CD14-positive monocyte (primary cell): ENCODE measurements around the gene PET100. TPM values are rescaled to one million over a fixed set of nuclear protein-coding genes. Genes with fewer than 3 reads are reported as not detected.
A peak's percentile ranks its signal among the peaks of the same experiment; 100 is the strongest.

Experiments
- DNase-seq, 3 donors: peaks; one replicate each; pipeline ENCODE4 v3.0.0-alpha.2; 2011 to 2022
- H2AFZ ChIP-seq: 2 replicates; pipeline ENCODE4 v1.6.0; 2012; ENCODE audit warnings: mild to moderate bottlenecking, low read depth, low read length, inconsistent platforms; ENCODE audit not compliant: insufficient read depth, poor library complexity, severe bottlenecking
- H3K27ac ChIP-seq, 2 donors: 1 replicate in 1 of 2; 2 replicates in 1 of 2; pipeline ENCODE4 v1.5.1; 2012 to 2013; ENCODE audit warnings: low read length in 2 of 2, control low read depth in 1 of 2, inconsistent platforms in 1 of 2, low read depth in 1 of 2, mild to moderate bottlenecking in 1 of 2
- H3K27me3 ChIP-seq, 2 donors: one replicate each; pipeline versions ENCODE4 v1.6.0 to v1.6.1; 2011 to 2013; ENCODE audit warnings: low read length in 2 of 2; ENCODE audit not compliant: control insufficient read depth in 2 of 2, insufficient read depth in 2 of 2
- H3K36me3 ChIP-seq, 2 donors: replicated peaks in 1 of 2; 1 replicate in 1 of 2; 2 replicates in 1 of 2; pipeline versions ENCODE4 v1.5.1 to v1.6.1; 2012 to 2013; ENCODE audit warnings: low read length in 2 of 2, control low read depth in 1 of 2, inconsistent platforms in 1 of 2, mild to moderate bottlenecking in 1 of 2; ENCODE audit not compliant: insufficient read depth in 2 of 2, control insufficient read depth in 1 of 2
- H3K4me1 ChIP-seq, 2 donors: 1 replicate in 1 of 2; 2 replicates in 1 of 2; pipeline versions ENCODE4 v1.5.1 to v1.6.1; 2012 to 2013; ENCODE audit warnings: low read length in 2 of 2, control low read depth in 1 of 2, inconsistent platforms in 1 of 2, mild to moderate bottlenecking in 1 of 2, moderate library complexity in 1 of 2; ENCODE audit not compliant: insufficient read depth in 2 of 2, control insufficient read depth in 1 of 2
- H3K4me2 ChIP-seq: replicated peaks from 2 replicates; pipeline ENCODE3; 2012; ENCODE audit warnings: low read length, moderate library complexity, mild to moderate bottlenecking; ENCODE audit not compliant: poor library complexity, severe bottlenecking; ENCODE audit errors: extremely low read depth
- H3K4me3 ChIP-seq, 3 experiments: fragments of 200-600 bp in 1 of 3; sonication (generic) in 1 of 3; replicated peaks in 1 of 3; 1 replicate in 2 of 3; 2 replicates in 1 of 3; pipeline ENCODE4 v1.5.1; 2011 to 2013; ENCODE audit warnings: low read length in 3 of 3, mild to moderate bottlenecking in 3 of 3, control low read depth in 2 of 3, low read depth in 2 of 3, inconsistent platforms in 1 of 3, moderate library complexity in 1 of 3
- H3K79me2 ChIP-seq: 2 replicates; pipeline ENCODE4 v1.6.0; 2012; ENCODE audit warnings: mild to moderate bottlenecking, control low read depth, inconsistent platforms, low read length, moderate library complexity; ENCODE audit not compliant: insufficient read depth
- H3K9ac ChIP-seq: 2 replicates; pipeline ENCODE4 v1.6.0; 2017; ENCODE audit warnings: low read length, mild to moderate bottlenecking; ENCODE audit not compliant: insufficient read depth, poor library complexity, severe bottlenecking
- H3K9me3 ChIP-seq, 2 donors: replicated peaks in 1 of 2; 1 replicate in 1 of 2; 2 replicates in 1 of 2; pipeline versions ENCODE4 v1.5.1 to v1.6.1; 2012 to 2013; ENCODE audit warnings: low read length in 2 of 2, control low read depth in 1 of 2; ENCODE audit not compliant: control insufficient read depth in 1 of 2, insufficient read depth in 1 of 2
- H4K20me1 ChIP-seq: 2 replicates; pipeline ENCODE4 v1.6.0; 2012; ENCODE audit warnings: mild to moderate bottlenecking, low read length, control low read depth, moderate library complexity; ENCODE audit not compliant: insufficient read depth
- H3K27ac Mint-ChIP-seq, 7 donors: one replicate each; pipeline ENCODE4 v1.8.0; 2020; ENCODE audit warnings: mild to moderate bottlenecking in 7 of 7, mixed read lengths in 7 of 7, moderate library complexity in 6 of 7, inconsistent platforms in 2 of 7
- H3K27me3 Mint-ChIP-seq, 3 donors: one replicate each; pipeline ENCODE4 v1.8.0; 2021 to 2022; ENCODE audit warnings: low read depth in 3 of 3, mild to moderate bottlenecking in 3 of 3, mixed read lengths in 3 of 3, moderate library complexity in 3 of 3, inconsistent platforms in 1 of 3
- H3K36me3 Mint-ChIP-seq, 2 donors: one replicate each; pipeline ENCODE4 v1.8.0; 2020; ENCODE audit warnings: mixed read lengths in 2 of 2, inconsistent platforms in 1 of 2, mild to moderate bottlenecking in 1 of 2
- H3K4me1 Mint-ChIP-seq: one replicate; pipeline ENCODE4 v1.8.0; 2020; ENCODE audit warnings: mild to moderate bottlenecking, mixed read lengths
- H3K4me3 Mint-ChIP-seq, 2 donors: one replicate each; pipeline ENCODE4 v1.8.0; 2020; ENCODE audit warnings: mild to moderate bottlenecking in 2 of 2, mixed read lengths in 2 of 2, moderate library complexity in 1 of 2
- H3K9me3 Mint-ChIP-seq, 7 donors: one replicate each; pipeline ENCODE4 v1.8.0; 2020 to 2022; ENCODE audit warnings: mixed read lengths in 7 of 7, mild to moderate bottlenecking in 6 of 7, moderate library complexity in 6 of 7, inconsistent platforms in 2 of 7
- CTCF ChIP-seq: fragments of 200-600 bp; IDR thresholded peaks from one replicate; pipeline ENCODE4 v1.8.0; 2022; ENCODE audit warnings: antibody characterized with exemption, mild to moderate bottlenecking
- WGBS: methylation state at CpG from one replicate; pipeline ENCODE4 v1.1.5; 2013; ENCODE audit warnings: missing lambda C conversion rate; ENCODE audit not compliant: insufficient coverage; 5-methylcytosine and 5-hydroxymethylcytosine counted together
- intact Hi-C, 2 donors: fragments of 100-400 bp; cut with micrococcal nuclease; formaldehyde crosslinking; loops; one replicate each; pipeline versions ENCODE4 v1.15.0 to v1.15.1; 2023
- polyA plus RNA-seq, 3 donors: library from polyadenylated mRNA; depleted of rRNA in 1 of 3; unstranded in 2 of 3; stranded (reverse) in 1 of 3; fragments of 300-500 nt in 2 of 3; fragments of >200 nt in 1 of 3; fragmentation: Illumina TruSeq in 2 of 3; gene quantifications; 1 replicate in 2 of 3; 2 replicates in 1 of 3; pipeline ENCODE4 v1.2.3, GENCODE V29; 2012 to 2021

PET100 gene
- polyA plus RNA-seq, 3 donors = 64.6 to 386 (median 300) TPM

- peaks cover 14 to 36% of the 10 kb centered on the region in 2 donors for H3K36me3 Mint-ChIP-seq
- H3K4me3 ChIP-seq = peak overlapping the region in 2 of 3 experiments; percentile 7 to 96
- peak overlapping the region; percentile 97 for H3K4me2 ChIP-seq
- no peaks in the 10 kb centered on the region for H3K27me3 ChIP-seq
- intact Hi-C loops = loop anchor here (2.0 to 5.0 kb wide), 4 partner anchors 33 to 119 kb away; partner anchors contain the start of gene STXBP2 (in 2 of the 2)
- H3K36me3 ChIP-seq = peaks cover 12 to 22% of the 10 kb centered on the region in 2 donors
- peaks cover 66 to 78% of the 10 kb centered on the region in 2 donors for H3K4me1 ChIP-seq
- H3K27ac Mint-ChIP-seq = peak overlapping the region; percentile 93 to 99 (median 98)
- peak overlapping the region; percentile 76 to 96 for H3K27ac ChIP-seq
- H3K9ac ChIP-seq = peak overlapping the region; percentile 98
- no peak overlapping the region for H2AFZ ChIP-seq
- WGBS = 60% methylated on average over 19 of the region's 22 CpGs
- peaks cover 62% of the 10 kb centered on the region for H3K4me1 Mint-ChIP-seq
- H3K79me2 ChIP-seq = peaks cover 92% of the 10 kb centered on the region
- H3K27me3 Mint-ChIP-seq = peaks cover 0 to 2% (median 0%) of the 10 kb centered on the region in 3 donors
- H3K9me3 ChIP-seq = no peaks in the 10 kb centered on the region
- peak in 1 of 3 donors; percentile 11 for DNase-seq
- peak overlapping the region; percentile 69 to 71 for H3K4me3 Mint-ChIP-seq
- TF ChIP-seq CTCF = no peak
- H3K9me3 Mint-ChIP-seq = no peaks in the 10 kb centered on the region
- H4K20me1 ChIP-seq = peaks cover 23% of the 10 kb centered on the region
Measured at GRCh38 chr19:7679771-7680605, 50.4 kb downstream of the PET100 start.

GRCh38 chr19:7680606-7681339 is 51.2 kb downstream of the PET100 start, which contains the start of gene TRAPPC5:
TSS of gene TRAPPC5 (plus strand) at chr19:7680833. CDS start at chr19:7682254, 1,421 bp downstream.
- Mint-ChIP-seq H3K4me3 (peak within 1 kb of the TSS; percentile 89 to 92), H3K27ac (peak within 1 kb of the TSS; percentile 95 to 99 (median 98)), H3K36me3 (peaks cover 20 to 44% of the 10 kb centered on the region in 2 donors), H3K4me1 (peaks cover 61% of the 10 kb centered on the region), H3K9me3 (no peaks in the 10 kb centered on the region), H3K27me3 (peaks cover 0 to 2% (median 0%) of the 10 kb centered on the region in 3 donors)
- peak; percentile 85 to 89 (median 89) for DNase-seq
- peak within 1 kb of the TSS; percentile 95 to 99 (median 96) for H3K4me3 ChIP-seq
- peaks cover 12 to 30% of the 10 kb centered on the region in 2 donors for H3K36me3 ChIP-seq
- H3K4me2 ChIP-seq = peak within 1 kb of the TSS; percentile 97
- intact Hi-C loops = loop anchor here (2.0 to 5.0 kb wide), 4 partner anchors 33 to 118 kb away; partner anchors contain the start of gene STXBP2 (in 1 of the 2)
- TF ChIP-seq CTCF = peak; percentile 95
- no peaks in the 10 kb centered on the region for H3K9me3 ChIP-seq
- under 1% methylated on average over 59 of the region's 79 CpGs for WGBS
- H3K27ac ChIP-seq = peak within 1 kb of the TSS; percentile 96
- no peaks in the 10 kb centered on the region for H3K27me3 ChIP-seq
- H3K79me2 ChIP-seq = peaks cover 90% of the 10 kb centered on the region
- peak within 1 kb of the TSS; percentile 98 for H3K9ac ChIP-seq
- peak within 1 kb of the TSS; percentile 68 for H2AFZ ChIP-seq
- H3K4me1 ChIP-seq = peaks cover 58 to 70% of the 10 kb centered on the region in 2 donors
- H4K20me1 ChIP-seq = peaks cover 30% of the 10 kb centered on the region
